ENCODE data around the gene AKAP8L. TPM values are rescaled to one million over a fixed set of nuclear protein-coding genes. Genes with fewer than 3 reads are reported as not detected.

AKAP8L gene
- total and polyA plus RNA-seq, 9 of the 15 experiments (the other 6 are each of a cell fraction or from before 2014, with no cell fraction given), result 2.4 to 116 (median 70.7) TPM

- Histone ChIP-seq H3K4me1 (replicated peaks in 1 of 2; ENCODE audit: control insufficient read depth in 2 of 2, insufficient read depth in 2 of 2, low read length in 2 of 2) (peaks cover 4 to 23% of the 10 kb centered on the region in 2 experiments; a peak in 3 of 5 replicates), H3K9ac (ENCODE audit: insufficient read depth in 1 of 2, low read depth in 2 of 2, low read length in 2 of 2) (no peak overlapping the region), H3K79me2 (ENCODE audit: control insufficient read depth, insufficient read depth, low read length) (peaks cover 9% of the 10 kb centered on the region), H3K4me2 (ENCODE audit: insufficient read depth, low read length) (no peak overlapping the region), H3K36me3 (ENCODE audit: control insufficient read depth, insufficient read depth, low read length) (peaks cover 67% of the 10 kb centered on the region), H3K27me3 (ENCODE audit: control insufficient read depth in 2 of 2, insufficient read depth in 2 of 2, low read length in 2 of 2) (no peaks in the 10 kb centered on the region), H4K20me1 (replicated peaks; ENCODE audit: control insufficient read depth, insufficient read depth, low read length) (no peaks in the 10 kb centered on the region), H3K27ac (ENCODE audit: extremely low read depth, low read depth, low read length) (no peak overlapping the region), H2AFZ (ENCODE audit: low read depth, low read length) (no peak overlapping the region), H3K9me1 (ENCODE audit: control insufficient read depth, insufficient read depth, low read length) (no peaks in the 10 kb centered on the region), H3K4me3 (no peak overlapping the region), H3K9me3 (replicated peaks; ENCODE audit: control insufficient read depth, insufficient read depth, low read depth, low read length) (no peaks in the 10 kb centered on the region)
- no peak for ATAC-seq
- POLR2A ChIA-PET, result interaction anchor here (0.8 kb wide), 1 partner anchor 8 kb away, joined by 3 read pairs; no protein-coding TSS in a partner anchor
- DNase-seq (ENCODE audit: extremely low read depth in 1 of 4, low spot score in 3 of 4), result no peak
- WGBS (ENCODE audit: insufficient coverage, low coverage, missing lambda C conversion rate), result 91% methylated on average over 9 of the region's 13 CpGs
- intact Hi-C loops (cut with micrococcal nuclease), result no loop called here
- FAIRE-seq, result no peak
- TF ChIP-seq FOXA1 (IDR thresholded peaks at IDR 0.05; ENCODE audit: borderline replicate concordance), result no peak
- no peak for TF ChIP-seq PTRF (tag; IDR thresholded peaks at IDR 0.05)
- no peak for TF ChIP-seq E4F1 (CRISPR knock-in tag; IDR thresholded peaks at IDR 0.05; ENCODE audit: borderline replicate concordance)
- TF ChIP-seq USF1 (CRISPR knock-in tag; IDR thresholded peaks at IDR 0.05), result no peak
- no peak for TF ChIP-seq CREB1 (IDR thresholded peaks at IDR 0.05)
- TF ChIP-seq CREB1 (CRISPR knock-in tag; IDR thresholded peaks at IDR 0.05), result no peak
- no peak for TF ChIP-seq MAZ (CRISPR knock-in tag; conservative IDR thresholded peaks at IDR 0.05 in 1 of 2, IDR thresholded peaks at IDR 0.05 in 1 of 2)
- no peak for TF ChIP-seq TFE3 (CRISPR knock-in tag; IDR thresholded peaks at IDR 0.05)
- TF ChIP-seq HMGXB4 (CRISPR knock-in tag; IDR thresholded peaks at IDR 0.05), result no peak
- no peak for TF ChIP-seq CREM (IDR thresholded peaks at IDR 0.05; ENCODE audit: low read depth)
- TF ChIP-seq SAFB2 (IDR thresholded peaks at IDR 0.05; ENCODE audit: borderline replicate concordance, low read depth, low read length, severe bottlenecking), result no peak
- TF ChIP-seq ZNF561 (CRISPR knock-in tag; conservative IDR thresholded peaks at IDR 0.05), result no peak
- no peak for TF ChIP-seq CGGBP1 (CRISPR knock-in tag; IDR thresholded peaks at IDR 0.05)
- TF ChIP-seq CTBP1 (IDR thresholded peaks at IDR 0.05; ENCODE audit: borderline replicate concordance), result no peak
- TF ChIP-seq XRCC3 (IDR thresholded peaks at IDR 0.05), result no peak
- no peak for TF ChIP-seq MXI1 (IDR thresholded peaks at IDR 0.05; ENCODE audit: low read depth, low read length)
- in situ Hi-C loops (cut with MboI), result no loop called here
- BruUV-seq (replicated peaks), result no TSS peak
- CTCF ChIA-PET (ENCODE audit: low intra/inter-chr PET ratio), result no interaction called here
These were observed 5.3 kb upstream of the AKAP8L start for GRCh38 chr19:15424121-15424520.
